Stimulated activated CD4-positive, alpha-beta T cell treated with anti-CD3 and anti-CD28 coated beads, Interleukin-1b, Interleukin-23, amount 100 ng/mL, for 1 hour (primary cell): Measurements from ENCODE around the gene SGCG.

Source experiments
- DNase-seq, 2 donors: peaks; one replicate each; pipeline ENCODE4 v3.0.0-alpha.2; 2020; ENCODE audit warnings: low read depth in 2 of 2

The SGCG gene

DNA sequence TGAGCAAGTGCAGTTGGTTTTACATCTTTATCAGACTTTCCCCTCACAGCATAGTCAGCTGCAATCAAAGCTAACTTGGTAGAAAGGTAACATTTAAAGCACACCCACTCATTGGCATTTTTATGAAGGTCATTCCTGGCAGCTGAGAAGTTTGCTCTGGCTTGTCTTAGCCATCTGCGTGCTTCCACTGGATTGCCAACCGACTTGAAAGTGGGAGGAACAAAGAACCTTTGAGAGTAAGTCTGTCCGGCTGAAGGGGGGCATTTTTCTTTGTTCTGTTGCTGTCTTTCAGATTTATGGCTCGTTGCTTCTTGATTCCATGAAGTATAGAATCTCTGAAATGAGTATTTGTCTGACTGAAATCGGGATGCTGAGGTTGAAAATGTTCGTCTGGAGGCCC lies 149.6 kb downstream of the SGCG start:
- DNase-seq, result no peak

DNA sequence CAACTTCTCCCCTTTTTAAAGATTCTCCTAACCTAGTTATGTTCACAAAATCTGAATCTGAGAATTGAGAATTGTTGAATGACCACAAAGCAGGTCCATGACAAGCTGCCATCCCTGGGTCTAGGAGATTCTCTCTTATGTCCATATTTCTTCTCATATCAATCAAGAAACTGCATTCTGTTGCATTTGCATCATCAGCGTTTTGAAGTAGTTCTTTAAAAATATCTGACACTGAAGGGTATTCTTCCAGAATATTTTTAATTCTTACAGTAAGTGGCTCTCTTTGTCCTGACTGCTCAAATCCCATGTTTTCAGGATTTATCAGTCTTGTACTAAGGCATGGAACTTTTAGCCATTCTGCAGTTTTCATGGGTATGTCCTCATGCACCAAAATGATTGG lies 158.4 kb downstream of the SGCG start:
- DNase-seq, result no peak

DNA sequence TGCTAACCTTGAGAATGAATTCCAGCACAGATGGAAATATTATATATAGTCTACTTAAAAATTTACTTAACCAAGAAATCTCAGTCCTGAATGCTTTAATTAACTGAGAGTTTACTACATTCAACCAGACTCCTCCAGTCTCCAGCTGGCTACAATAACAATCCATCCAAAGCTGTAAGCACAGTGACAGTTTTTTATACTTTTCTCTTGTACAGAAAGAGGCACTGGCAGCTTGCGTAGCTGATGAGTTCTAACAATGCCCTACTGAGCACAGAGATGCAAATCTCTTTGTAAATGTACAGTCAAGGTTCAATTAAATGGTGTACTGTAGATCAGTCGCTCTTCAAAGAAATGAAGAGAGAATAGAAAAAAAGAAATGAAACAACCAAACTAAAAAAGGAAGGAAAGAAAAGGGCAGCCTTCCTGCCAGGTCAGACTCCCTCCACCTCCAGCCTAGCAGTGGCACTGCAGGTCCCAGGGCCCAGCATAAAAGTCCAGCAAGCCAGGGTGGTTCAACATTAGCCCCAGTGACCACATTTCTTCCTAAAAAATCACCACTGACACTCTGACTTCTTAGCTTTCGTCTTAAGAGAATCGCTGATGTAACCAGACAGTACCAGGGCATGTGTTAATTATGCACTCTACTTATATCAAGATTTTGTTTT lies 164.3 kb downstream of the SGCG start:
- no peak for DNase-seq

DNA sequence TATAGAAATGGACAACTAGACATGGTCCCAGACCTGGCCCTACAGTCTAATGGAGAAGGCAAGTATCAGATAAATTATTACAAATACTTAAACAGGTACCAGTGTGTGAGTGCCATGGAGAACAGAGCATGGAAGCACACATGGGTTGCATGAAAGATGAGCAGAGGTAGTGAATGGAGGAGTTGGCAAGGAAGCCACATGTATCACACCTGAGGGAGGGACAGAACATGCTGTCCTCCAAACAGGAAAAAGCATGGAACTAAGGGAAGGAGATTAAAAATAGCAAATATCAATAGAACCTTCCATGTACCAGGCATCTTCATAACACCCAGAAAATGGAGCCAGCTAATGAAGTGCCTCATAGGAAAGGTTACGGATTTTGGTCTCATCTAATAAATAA lies 166.8 kb downstream of the SGCG start:
- DNase-seq, result no peak

GRCh38 chr13:23348262-23349127 lies 167.7 kb downstream of the SGCG start:
- no peak for DNase-seq

DNA sequence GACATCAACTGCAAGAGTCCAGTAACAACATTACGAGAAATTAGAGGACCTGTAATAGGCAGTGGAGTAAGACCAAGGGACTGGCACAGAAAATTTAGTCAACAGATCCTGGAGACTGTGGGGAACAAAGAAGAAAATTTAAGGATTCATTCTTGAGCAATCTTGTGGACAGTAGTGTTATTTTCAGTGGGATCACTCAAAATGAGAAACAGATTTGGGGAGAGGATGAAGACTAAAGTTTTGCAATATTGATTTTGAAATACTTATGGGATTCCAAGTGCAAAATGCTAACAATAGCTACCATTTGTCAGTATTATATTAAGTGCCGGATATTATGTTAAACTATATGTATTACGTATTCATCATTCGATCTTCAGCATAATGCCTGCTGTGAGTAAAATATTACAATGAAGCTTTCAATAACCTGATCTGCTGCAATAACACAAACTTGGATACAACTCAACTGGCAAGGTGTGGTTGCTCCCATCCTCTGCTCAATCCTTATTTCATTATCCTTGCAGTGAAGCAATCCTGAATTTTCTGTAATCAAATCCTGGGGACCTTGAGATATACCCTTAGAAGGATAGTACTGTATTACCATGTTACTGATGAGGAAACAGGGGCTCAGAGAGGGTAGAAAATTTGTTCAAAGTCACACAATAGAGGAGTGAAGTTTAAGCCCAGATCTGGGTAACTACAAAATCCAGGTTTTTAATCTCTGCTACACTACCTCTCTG lies 168.6 kb downstream of the SGCG start:
- DNase-seq, result no peak

DNA sequence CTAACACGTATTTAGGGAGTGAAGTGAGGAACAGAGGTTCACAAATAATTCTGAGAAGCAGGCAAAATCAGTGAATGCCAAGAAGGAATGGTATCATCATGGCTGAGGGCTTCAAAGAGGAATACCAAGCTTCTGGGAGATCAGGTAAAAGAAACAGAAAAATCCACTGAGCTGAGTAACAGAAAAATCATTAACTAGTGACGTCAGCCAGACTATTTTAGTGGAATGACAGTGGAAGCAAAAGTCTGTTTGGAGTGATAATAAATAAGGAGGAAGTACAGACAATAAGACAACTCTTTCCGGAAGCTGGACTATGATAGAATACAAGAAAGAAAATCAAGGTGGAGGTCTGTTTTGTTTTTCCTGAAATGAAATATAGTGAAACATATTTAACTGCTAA lies 169.2 kb downstream of the SGCG start:
- no peak for DNase-seq

- DNase-seq, result no peak
Measured at GRCh38 chr13:23352161-23352560, 171.4 kb downstream of the SGCG start.

GRCh38 chr13:23354520-23354919 lies 173.7 kb downstream of the SGCG start:
- no peak for DNase-seq

- DNase-seq, result no peak
Measured at GRCh38 chr13:23356368-23356767, 175.6 kb downstream of the SGCG start.

- no peak for DNase-seq
Measured at GRCh38 chr13:23357349-23357748, 176.6 kb downstream of the SGCG start.

GRCh38 chr13:23359882-23360281 lies 179.1 kb downstream of the SGCG start:
- no peak for DNase-seq

GRCh38 chr13:23365652-23366051 lies 184.9 kb downstream of the SGCG start:
- DNase-seq, result no peak

DNA sequence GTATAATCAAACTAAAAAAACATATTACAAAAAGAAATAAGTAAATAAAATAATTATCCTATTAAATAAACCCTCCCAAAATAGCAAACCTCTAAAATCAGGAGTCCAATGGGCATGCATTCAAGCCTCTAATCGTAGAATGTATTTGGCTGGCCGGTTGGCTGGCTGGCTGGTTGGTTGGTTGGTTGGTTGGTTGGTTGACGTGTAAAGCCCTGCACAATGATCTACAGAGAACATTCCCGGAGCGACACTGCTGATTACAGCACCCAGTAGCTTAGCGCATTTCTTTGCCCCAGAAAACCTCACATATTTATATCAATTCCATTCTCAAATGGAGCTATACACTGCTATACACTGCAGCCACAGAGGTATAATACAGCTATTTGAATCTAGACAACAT lies 187.1 kb downstream of the SGCG start:
- no peak for DNase-seq

DNA sequence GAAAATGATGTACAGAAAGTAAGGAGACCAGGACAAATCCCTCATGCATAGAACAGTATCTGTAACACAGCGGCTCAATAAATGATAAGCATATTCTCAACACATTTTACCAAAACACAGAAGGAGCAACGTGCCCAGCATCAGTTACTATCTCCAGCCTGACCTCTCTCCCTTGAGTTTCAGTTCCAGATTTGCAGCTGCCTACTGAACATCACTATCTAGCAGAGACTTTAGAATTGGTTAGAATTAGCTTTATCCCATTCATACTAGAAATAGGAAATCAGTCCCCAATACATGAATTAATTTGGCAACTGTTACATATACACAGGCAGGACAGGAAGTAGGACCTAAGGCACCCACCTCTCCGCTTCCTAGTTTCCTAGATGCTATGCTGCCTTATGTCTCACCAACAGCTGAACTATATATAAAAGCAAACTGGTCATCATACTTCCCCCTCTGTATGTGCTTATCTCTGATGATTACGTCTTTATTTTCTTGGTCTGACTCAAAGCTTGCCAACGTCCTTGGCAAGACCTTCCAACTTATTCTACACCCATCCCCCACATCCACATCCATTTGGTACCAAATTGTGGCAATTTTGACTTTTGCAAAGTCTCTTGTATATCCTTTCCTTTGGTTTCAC lies 191.6 kb downstream of the SGCG start:
- no peak for DNase-seq
